Measurements from ENCODE around the gene NPRL2.
A peak's percentile ranks its signal among the peaks of the same experiment; 100 is the strongest.

- TF ChIP-seq CREB1 (IDR thresholded peaks at IDR 0.05): no peak
- peak in 2 of 3 experiments; percentile 14 to 19; a peak in 1 of 4 replicates for TF ChIP-seq CTCF (IDR thresholded peaks at IDR 0.05; ENCODE audit: control extremely low read depth in 1 of 3, insufficient read depth in 1 of 3, low read depth in 1 of 3, low read length in 3 of 3)
- no peak for TF ChIP-seq FOSL1 (IDR thresholded peaks at IDR 0.05; ENCODE audit: insufficient read depth, low read depth, low read length)
- TF ChIP-seq BCL11A (IDR thresholded peaks at IDR 0.05; ENCODE audit: low read depth in 2 of 2, low read length in 2 of 2): no peak
- no peak for TF ChIP-seq USF2 (IDR thresholded peaks at IDR 0.05; ENCODE audit: low read length)
- TF ChIP-seq POLR2A (IDR thresholded peaks at IDR 0.05; ENCODE audit: control extremely low read depth in 1 of 2, low read depth in 2 of 2, low read length in 2 of 2): no peak
- TF ChIP-seq MAX (IDR thresholded peaks at IDR 0.05): no peak
- peak; percentile 17 to 27; a peak in 2 of 4 replicates for TF ChIP-seq RAD21 (IDR thresholded peaks at IDR 0.05 in 1 of 2, conservative IDR thresholded peaks at IDR 0.05 in 1 of 2; ENCODE audit: low read depth in 2 of 2, low read length in 2 of 2)
- TF ChIP-seq EZH2 (IDR thresholded peaks at IDR 0.05; ENCODE audit: low read depth, low read length, severe bottlenecking): no peak
- no peak for TF ChIP-seq ZNF274 (IDR thresholded peaks at IDR 0.05; ENCODE audit: borderline replicate concordance, extremely low read depth, low read length)
- no peak for TF ChIP-seq NRF1 (IDR thresholded peaks at IDR 0.05; ENCODE audit: low read depth, low read length)
- no peak for TF ChIP-seq JUN (IDR thresholded peaks at IDR 0.05; ENCODE audit: low read depth, low read length)
- TF ChIP-seq CHD1 (IDR thresholded peaks at IDR 0.05; ENCODE audit: low read depth, low read length): no peak
- TF ChIP-seq GABPA (IDR thresholded peaks at IDR 0.05; ENCODE audit: borderline replicate concordance, insufficient read depth, low read length): no peak
Observed at GRCh38 chr3:50355829-50356552, 5.4 kb upstream of the NPRL2 start.

Measured in H1 (cell line).